GM21619 (cell line): ENCODE results near the gene LEMD3.
A peak's percentile ranks its signal among the peaks of the same experiment; 100 is the strongest.

Experiments used
- ATAC-seq: cut with Tn5 transposase; IDR thresholded peaks from one replicate; pipeline ENCODE4 v1.9.1; 2021; ENCODE audit not compliant: unreplicated experiment

LEMD3 gene

GRCh38 chr12:65169320-65170208, at the start of gene LEMD3:
Gene LEMD3 (plus strand): TSS chr12:65169583. CDS start chr12:65169597, 14 bp downstream.
- ATAC-seq: peak; percentile 89

GRCh38 chr12:65121049-65121955, 48.1 kb upstream of the LEMD3 start, which contains the start of gene WIF1:
Gene WIF1 (minus strand): TSS chr12:65121305. CDS start chr12:65121191, 114 bp downstream.
- ATAC-seq: no peak

- ATAC-seq: no peak
Observed at GRCh38 chr12:65121956-65122469, 47.4 kb upstream of the LEMD3 start.

- no peak for ATAC-seq
Observed at GRCh38 chr12:65122703-65123102, 46.7 kb upstream of the LEMD3 start.

- ATAC-seq: peak; percentile 38
Observed at GRCh38 chr12:65123435-65124063, 45.8 kb upstream of the LEMD3 start.

- ATAC-seq: no peak
Observed at GRCh38 chr12:65125247-65125646, 44.1 kb upstream of the LEMD3 start.

- ATAC-seq: no peak
Observed at GRCh38 chr12:65125975-65126374, 43.4 kb upstream of the LEMD3 start.

- ATAC-seq: no peak
Observed at GRCh38 chr12:65126482-65126881, 42.9 kb upstream of the LEMD3 start.

GRCh38 chr12:65133879-65134278, 35.5 kb upstream of the LEMD3 start:
- ATAC-seq: no peak

GRCh38 chr12:65139389-65139788, 30.0 kb upstream of the LEMD3 start:
- ATAC-seq: no peak

GRCh38 chr12:65140738-65141137, 28.6 kb upstream of the LEMD3 start:
- ATAC-seq: no peak

- no peak for ATAC-seq
Observed at GRCh38 chr12:65147312-65147905, 22.0 kb upstream of the LEMD3 start.

GRCh38 chr12:65152012-65152411, 17.4 kb upstream of the LEMD3 start:
- no peak for ATAC-seq

- ATAC-seq: no peak
Observed at GRCh38 chr12:65152596-65152995, 16.8 kb upstream of the LEMD3 start.

- no peak for ATAC-seq
Observed at GRCh38 chr12:65155784-65156183, 13.6 kb upstream of the LEMD3 start.

GRCh38 chr12:65156366-65156841, 13.0 kb upstream of the LEMD3 start:
- peak; percentile 93 for ATAC-seq

GRCh38 chr12:65157091-65157490, 12.3 kb upstream of the LEMD3 start:
- ATAC-seq: no peak

- ATAC-seq: peak; percentile 83
Observed at GRCh38 chr12:65162609-65163008, 6.8 kb upstream of the LEMD3 start.

- ATAC-seq: no peak
Observed at GRCh38 chr12:65164244-65164643, 5.1 kb upstream of the LEMD3 start.

- ATAC-seq: no peak
Observed at GRCh38 chr12:65164774-65165173, 4.6 kb upstream of the LEMD3 start.
